ENCODE results near the gene MTR.
"Not testable (repeated sequence)": the region's sequence is repeated elsewhere in the genome, so short reads cannot be mapped to it uniquely, and the experiment has no call there.

The MTR gene

DNA sequence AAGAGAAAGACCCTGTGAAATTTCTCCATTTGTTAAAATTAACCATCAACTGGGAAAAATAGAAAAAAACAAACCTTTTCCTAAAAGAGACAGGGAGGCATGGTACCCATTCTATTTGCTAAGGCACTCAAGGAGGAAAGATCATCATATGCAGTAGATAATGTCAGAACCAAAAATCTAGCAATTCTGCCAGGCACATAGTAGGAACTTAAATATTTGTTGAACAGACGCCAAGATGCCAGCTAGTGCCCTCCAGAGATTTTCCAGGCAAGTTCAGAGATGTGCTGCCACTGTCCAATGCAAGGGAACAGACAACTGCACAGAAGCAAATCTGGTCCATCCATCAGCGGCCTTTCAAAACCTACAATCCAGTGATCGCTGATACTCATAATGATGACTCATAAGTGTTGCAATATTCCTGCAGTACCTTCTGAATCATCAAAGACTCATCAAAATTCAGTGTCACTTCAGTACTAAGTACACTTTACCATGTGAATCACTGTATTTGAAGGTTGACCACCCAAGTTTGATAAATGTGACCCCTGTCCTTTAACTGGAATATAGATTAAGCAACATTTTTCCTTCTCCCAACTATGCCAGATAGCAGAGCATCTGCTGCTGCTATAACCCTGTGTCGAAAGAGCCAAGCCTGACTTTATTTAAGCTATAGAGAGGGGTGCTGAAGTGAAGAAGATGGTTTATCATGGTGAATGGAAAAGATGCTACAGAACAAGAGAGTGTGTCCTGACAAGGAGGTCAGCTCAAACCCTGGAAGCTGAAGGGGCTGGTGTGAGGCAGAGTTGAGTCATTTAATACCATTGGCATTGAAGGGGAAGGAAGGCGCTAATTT, 110.0 kb downstream of the MTR start:
- peak; percentile 48 for DNase-seq (ENCODE audit: low read depth, low spot score)

DNA sequence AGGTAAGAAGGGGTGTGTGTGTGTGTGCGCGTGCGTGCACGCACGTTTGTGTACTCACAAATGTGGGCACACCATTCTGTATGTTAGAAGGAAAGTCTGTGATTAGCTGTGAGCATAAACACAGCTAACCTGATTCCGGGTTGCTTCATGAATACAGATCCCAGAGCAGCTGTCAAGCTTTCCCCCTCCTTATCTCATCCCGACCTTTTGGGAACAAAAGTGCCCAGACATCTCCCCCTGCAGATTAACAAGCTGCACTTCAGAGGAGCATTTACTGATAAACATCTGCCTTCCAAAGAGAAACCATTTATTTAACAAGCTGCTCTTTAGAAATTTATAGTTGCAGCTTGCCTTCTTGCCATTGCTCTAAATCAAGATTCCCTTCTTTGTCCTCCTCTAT, 112.1 kb downstream of the MTR start:
- no peak for DNase-seq (ENCODE audit: low read depth, low spot score)

DNA sequence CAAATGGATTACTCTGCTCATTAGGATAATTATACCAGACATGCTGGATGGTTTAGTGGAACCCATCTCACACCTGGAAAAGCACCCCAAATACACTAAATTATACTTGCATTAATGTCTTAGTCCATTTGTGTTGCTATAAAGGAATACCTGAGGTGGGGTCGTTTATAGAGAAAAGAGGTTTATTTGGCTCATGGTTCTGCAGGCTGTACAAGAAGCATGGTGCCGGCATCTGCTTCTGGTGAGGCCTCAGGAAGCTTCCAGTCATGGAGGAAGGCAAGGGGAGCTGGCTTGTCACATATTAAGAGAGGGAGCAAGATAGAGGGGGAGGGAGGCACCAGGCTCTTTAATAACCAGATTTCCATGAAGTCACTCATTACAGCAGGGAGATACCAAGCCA, 113.6 kb downstream of the MTR start:
- DNase-seq (ENCODE audit: low read depth, low spot score): no peak

DNA sequence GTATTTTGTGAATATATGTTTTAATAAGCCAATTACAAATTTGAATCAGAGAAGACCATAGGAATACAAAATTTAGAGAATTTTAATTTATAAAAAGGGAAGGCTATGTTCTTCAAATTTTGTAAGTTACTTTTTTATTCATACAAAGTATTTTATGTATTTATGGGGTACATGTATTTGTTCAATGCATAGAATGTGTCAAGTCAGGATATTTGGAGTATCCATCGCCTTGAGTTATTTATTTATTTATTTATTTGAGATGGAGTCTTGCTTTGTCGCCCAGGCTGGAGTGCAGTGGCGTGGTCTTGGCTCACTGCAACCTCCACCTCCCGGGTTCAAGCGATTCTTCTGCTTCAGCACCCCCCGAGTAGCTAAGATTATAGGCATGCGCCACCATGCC, 116.0 kb downstream of the MTR start:
- DNase-seq (ENCODE audit: low read depth, low spot score): not testable (repeated sequence)

DNA sequence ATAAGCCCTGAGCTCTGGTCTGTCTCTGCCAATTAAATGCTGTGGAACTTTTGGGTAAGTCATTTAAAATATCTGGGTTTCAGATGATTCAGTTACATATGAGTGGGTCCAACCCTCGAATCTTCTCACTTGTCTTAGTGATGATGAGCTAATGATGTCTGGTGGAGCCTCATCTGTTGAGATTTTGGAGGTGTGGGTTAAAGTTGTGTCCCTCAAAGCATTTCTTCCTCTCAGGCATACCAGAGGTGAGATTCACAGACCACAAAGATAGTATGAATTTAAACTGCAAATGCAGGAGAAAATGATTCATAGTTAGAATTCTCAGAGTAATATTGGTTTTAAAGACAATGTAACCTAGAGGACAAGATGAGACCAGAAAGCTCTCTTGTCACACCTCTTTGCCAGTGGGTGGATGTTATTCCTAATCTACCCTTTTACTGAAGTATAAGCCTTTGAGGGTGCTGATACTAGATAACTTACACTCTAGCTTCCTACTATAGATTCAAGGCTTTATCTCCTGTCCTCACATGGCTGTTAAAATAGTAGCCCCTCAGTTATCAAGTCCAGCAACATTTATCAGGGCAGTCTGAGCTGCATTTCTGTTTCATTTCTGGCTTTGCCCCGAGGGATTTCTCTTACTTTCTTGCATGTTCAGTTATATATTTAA, 118.4 kb downstream of the MTR start:
- DNase-seq (ENCODE audit: low read depth, low spot score): peak; percentile 38

DNA sequence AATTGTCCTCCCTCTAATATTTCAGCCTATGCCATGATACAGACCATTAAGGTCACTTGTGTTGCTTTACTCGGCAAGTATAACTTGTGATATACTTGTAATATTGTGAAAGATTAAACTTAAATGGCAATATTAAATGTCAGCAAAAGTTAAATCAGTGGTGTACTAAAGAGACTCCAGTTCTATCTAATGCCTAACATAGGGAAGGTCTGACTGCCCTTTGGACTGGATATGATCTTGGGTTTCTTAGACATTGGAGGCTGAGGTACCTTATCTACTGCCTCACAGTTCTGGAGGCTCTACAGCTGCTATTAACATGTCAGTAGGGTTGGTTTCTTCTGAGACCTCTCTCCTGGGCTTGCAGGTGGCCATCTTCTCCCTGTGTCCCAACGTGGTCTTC, 119.3 kb downstream of the MTR start:
- DNase-seq (ENCODE audit: low read depth, low spot score): no peak

DNA sequence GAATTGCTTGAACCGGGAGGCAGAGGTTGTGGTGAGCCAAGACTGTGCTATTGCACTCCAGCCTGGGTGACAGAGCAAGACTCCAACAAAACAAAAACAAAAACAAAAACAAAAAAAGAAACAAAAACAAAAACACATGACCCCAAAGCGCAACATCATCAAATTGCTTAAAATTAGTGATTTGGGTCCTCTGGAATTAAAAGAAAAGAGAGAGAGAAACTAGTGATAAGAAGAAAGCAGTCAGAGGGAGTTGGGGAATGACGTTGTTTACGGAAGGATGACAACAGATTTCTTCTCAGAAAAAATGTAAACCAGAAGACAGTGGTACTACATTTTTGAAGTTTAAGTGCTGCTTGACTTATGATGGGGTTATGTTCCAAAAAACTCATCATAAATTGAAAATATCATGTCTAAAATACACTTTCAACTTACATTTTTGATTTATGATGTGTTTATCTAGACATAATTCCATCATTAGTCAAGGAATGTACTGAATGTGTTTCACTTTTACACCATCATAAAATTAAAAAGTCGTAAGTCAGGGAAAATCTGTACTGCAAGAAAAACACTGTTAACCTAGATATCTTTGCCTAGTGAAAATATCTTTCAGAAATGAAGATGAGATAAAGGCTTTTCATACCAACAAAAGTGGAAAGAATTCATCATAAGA, 121.2 kb downstream of the MTR start:
- no peak for DNase-seq (ENCODE audit: low read depth, low spot score)

DNA sequence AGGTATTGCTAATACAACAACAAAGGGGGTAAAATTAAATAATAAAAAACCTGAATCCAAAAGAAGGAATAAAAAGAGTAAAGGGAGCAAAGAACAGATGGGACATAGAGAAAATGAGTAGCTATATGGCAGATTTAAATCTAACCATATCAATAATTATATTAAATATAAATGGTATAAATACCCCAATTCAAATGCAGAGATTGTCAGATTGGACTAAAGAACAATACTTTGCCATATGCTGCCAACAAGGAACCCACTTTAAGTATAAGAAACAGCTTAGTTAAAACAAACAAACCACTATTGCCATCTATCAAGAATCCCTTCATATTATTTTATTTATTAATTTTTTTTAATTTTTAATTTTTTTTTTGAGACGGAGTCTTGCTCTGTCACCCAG, 122.4 kb downstream of the MTR start:
- DNase-seq (ENCODE audit: low read depth, low spot score): no peak

DNA sequence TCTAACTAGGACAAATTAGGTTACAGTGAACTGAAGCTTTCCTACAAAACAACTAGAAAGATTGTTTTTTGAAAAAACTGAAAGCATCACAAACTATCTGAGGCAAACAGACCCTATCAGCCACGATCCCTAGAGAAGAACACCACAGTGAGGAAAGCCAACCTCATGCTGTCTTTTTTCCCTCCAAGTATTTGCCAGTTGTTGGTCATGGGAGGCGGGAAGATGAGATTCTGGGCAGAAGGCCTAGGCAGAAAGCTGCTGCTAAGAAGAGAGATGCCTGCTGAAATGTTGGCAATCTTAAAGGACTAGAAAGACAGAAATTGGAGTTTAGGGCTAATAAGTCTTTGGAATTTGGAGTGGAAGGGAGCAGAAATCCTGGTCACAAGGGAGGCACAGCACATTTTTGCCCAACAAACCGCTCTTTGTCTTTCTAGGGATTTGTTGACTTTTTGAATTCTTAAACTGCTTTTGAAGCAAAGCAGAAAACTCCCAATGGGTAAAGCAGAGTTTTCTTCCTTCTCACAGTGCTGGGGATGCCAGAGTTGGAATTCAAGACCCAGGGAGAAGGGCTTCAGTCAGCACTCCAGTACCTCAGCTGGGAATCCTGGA, 125.3 kb downstream of the MTR start:
- no peak for DNase-seq (ENCODE audit: low read depth, low spot score)

DNA sequence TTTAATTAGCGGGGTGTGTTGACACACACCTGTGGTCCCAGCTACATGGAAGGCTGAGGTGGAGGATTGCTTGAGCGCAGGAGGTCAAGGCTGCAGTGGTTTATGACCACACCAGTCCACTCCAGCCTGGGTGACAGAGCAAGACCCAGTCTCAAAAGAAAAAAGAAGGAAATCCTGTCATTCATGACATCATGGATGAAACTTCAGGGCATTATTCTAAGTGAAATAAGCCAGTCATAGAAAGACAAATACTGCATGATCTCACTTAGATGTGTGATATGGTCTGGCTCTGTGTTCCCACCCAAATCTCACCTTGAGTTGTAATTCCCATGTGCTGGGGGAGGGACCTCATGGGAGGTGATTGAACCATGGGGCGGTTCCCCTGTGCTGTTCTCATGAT, 126.5 kb downstream of the MTR start:
- no peak for DNase-seq (ENCODE audit: low read depth, low spot score)

DNA sequence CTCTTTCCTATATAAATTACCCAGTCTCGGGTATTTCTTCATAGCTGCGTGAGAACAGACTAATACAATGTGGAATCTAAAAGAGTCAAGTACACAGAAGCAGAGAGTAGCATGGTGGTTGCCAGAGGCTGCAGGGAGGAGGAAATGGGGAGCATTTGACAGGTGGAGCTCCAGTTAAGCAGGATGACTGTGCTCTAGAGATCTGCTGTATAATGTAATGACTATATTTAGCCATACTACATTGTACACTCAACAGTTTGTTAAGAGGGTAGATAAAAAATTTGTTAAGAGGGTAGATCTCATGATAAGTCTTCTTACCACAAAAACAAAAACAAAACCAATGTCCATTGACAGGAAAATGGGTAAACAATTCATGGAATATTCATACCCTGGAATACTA, 127.1 kb downstream of the MTR start:
- DNase-seq (ENCODE audit: low read depth, low spot score): no peak

DNA sequence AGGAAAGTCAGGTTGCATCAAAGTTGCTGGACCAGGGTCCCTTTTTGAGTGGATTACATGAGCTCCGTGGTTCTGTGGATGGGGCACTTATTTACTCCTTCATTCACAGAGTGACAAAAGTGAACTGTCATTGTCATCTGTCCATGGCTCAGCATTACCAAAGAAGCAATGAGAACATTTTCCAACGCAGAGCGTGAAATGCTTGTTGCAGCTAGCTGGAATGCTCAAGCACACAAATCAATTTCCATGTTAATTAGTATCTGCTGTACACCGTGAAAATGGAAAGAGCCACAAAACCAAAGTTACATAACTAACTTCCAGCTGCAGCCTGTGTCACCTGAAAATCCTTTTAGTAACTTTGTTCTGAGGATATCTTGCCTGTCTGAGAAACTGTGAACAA, 130.3 kb downstream of the MTR start:
- DNase-seq (ENCODE audit: low read depth, low spot score): no peak

DNA sequence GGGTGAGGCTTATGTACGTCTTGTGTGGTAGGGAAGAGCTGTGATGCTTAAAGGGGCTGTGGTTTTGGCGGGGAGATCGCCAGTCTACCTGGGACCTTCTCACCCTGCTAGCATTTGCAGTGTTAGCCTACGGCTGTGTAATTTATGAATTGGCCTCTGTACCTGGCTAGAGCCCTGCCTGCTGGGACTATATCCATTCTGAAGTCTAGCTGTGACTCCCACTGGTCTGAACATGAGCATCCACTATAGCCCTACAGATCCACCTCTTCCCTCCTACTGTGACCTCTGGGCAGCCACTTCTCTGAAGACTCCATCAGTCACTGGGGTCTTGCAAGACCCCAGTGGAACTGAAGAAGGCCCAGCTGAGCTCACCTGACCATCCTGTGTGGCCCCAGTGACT, 135.4 kb downstream of the MTR start:
- no peak for DNase-seq (ENCODE audit: low read depth, low spot score)

DNA sequence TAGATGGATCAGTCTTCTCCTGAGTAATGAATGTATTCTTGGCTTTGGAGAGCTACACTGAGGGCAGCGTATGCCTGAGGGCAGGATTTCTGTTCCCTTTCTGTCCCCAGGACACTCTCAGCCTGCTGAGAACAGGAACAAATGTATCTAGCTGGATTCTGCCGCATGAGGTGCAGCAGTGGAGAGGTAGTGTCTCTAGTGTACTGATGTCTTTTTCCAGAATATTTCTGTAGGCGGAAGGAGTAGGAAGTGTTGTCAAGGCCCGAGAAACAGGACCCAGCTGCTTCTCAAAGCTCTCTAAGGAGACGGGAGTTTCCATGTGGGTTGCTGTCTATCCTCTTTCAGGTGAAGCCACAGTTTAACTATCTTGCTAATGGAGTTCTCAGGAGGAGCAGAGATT, 143.7 kb downstream of the MTR start:
- DNase-seq (ENCODE audit: low read depth, low spot score): no peak

DNA sequence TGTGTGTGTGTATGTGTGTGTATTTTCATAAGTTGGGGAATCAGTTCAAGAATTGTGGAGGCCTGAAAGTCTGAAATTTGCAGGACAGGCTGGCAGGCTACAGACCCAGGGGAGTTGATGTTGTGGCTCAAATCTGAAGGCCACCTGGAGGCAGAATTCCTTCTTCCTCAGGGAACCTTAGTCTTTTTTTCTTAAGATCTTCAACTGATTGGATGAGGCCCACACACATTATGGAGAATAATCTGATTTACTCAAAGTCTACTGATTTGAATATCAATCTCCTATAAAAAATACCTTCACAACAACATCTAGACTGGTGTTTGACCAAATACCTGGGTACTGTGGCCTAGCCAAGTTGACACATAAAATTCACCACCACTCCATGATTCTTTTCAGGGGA, 147.3 kb downstream of the MTR start:
- DNase-seq (ENCODE audit: low read depth, low spot score): no peak

DNA sequence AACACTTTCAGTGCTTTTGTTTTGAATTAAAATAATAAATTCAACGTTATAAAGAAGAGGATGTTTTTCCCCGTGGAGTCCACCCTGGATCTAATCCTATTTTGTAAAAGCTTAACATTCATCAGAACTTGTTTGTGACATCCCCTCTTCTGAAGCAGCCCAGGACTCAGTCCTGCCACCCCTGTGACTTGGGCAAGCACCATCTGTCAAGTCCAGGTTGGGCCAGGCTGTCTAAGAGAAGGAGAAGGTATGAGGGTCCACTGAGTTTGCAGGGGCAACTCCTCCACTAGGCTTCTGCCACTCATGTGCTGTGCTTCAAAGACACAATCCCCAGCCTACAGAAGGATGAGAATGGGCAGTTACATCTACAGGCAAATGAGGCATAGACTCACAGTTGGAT, 149.5 kb downstream of the MTR start:
- DNase-seq (ENCODE audit: low read depth, low spot score): no peak

DNA sequence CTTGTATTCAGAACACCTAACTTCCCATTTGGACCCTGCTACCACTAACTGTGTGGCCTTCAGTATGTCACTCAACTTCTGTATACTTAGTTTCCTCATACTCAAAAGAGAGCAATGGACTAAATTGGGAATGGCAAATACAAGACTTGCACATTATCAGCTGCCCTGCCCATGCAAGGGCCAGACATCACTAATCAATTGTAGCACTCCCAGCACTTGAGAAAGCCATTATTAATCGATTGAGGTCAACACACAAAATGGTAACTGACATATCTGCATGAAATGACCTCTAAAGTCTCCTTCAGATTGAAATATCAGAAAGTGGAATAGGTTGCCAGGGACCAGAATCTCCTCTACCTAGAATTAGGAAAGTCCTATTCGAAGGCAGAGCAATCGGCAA, 149.9 kb downstream of the MTR start:
- DNase-seq (ENCODE audit: low read depth, low spot score): no peak

DNA sequence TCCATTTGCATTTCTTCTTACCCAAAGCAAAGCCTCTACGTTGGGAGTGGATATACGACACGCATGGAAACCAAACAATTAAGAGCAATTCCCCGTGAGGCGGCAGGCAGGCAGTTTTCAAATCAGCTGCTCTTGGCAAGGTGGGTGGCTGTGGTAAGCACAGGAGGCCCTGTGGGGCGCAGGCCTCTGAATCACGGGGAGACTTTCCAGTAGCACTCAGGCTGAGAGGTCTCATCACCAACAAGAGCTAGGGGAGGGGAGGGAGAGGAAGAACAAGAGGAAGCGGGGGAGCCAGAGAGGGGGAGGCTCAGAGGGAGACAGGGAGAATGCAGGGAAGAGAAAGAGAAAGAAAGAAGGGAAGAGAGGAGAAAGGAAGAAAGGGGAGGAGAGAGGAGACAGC, 152.7 kb downstream of the MTR start:
- no peak for DNase-seq (ENCODE audit: low read depth, low spot score)

DNA sequence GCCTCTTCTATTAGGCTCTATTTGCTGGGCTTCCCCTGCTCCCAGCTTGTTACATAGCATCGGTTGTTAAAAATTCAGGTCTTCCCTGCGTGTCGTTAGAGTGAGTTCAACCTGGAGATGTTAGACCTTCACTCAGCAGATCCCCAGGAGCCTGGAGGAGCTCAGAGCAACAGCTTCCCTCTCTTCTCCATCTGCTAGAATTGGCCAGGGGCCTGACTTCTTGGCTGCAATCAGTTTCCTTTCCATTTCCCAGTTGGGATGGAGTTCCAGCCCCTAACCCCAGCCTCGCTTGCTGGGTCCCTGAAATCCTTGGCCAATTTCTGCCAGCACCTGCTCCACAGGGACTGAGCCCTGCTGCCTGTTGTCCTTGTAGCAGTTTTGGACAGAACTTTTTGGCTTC, 153.3 kb downstream of the MTR start:
- DNase-seq (ENCODE audit: low read depth, low spot score): no peak

DNA sequence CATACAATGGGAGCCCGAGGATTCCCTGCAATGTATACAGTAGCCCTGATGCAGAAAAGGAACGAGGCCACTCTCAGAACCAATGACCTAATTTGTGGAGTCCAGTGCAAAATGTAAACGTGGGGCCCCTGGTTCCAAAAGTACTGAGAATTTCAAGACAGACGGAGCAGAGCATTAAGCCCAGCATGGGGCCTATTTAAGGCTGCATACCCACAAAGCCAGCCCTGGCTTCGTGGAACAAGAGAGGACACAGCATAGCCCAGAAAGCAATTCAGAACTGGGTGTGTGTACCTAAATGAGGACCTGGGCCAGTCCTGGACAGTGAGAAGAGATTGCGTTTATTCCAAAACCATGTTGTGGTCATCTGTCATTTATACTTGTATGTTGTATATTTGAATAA, 153.9 kb downstream of the MTR start:
- no peak for DNase-seq (ENCODE audit: low read depth, low spot score)

DNA sequence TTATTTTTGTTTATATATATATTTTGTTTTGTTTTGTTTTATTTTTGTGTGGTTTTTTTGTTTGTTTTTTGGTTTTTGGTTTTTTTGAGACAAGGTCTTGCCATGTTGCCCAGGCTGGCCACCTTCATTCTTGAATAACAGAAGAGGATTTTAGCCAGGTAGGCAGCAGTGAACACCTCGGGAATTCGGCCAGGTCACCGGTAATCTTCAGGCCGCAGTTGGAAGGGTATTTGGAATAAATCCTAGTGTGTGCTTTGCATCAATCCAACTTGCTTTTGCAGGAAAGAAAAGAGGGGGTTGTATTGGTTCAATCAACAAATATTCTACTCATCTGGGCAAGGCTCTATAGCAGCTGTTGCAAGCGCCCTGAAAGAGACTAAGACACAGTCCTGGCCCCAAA, 155.3 kb downstream of the MTR start:
- no peak for DNase-seq (ENCODE audit: low read depth, low spot score)

DNA sequence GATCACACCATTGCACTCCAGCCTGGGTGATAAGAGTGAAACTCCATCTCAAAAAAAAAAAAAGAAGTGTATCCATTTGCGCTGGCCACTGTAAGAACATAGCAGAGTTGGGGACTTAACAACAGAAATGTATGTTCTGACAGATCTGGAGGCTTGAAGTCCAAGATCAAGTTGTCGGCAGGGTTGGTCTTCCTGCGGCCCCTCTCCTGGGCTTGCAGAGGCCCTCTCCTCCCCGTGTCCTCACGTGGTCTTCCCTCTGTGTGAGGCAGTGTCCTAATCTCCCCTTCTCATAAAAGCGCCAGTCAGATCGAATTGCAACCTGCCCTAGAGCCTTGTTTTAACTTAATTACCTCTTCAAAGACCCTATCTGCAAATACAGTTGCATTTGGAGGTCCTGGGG, 156.6 kb downstream of the MTR start:
- no peak for DNase-seq (ENCODE audit: low read depth, low spot score)

Data from astrocyte of the hippocampus (primary cell).